Epithelial cell of proximal tubule (primary cell): Measurements from ENCODE around the gene TSPAN16. TPM values are rescaled to one million over a fixed set of nuclear protein-coding genes. Genes with fewer than 3 reads are reported as not detected.
"Not testable (repeated sequence)": the region's sequence is repeated elsewhere in the genome, so short reads cannot be mapped to it uniquely, and the experiment has no call there.

Experiments used
- DNase-seq: peaks from one replicate; pipeline ENCODE4 v3.0.0-alpha.2; 2011; ENCODE audit warnings: low read depth
- H3K4me3 ChIP-seq: 2 replicates; pipeline ENCODE4 v1.5.1; 2011; ENCODE audit warnings: low read depth, mild to moderate bottlenecking, low read length
- total RNA-seq: library from RNA; depleted of rRNA; stranded (reverse); fragments of >200 nt; gene quantifications from 2 replicates; pipeline ENCODE4 v1.2.3, GENCODE V29; 2015
- TF ChIP-seq, protein P1 (sequence below): conservative IDR thresholded peaks from 2 replicates; pipeline ENCODE4 v1.5.1; 2012; ENCODE audit warnings: low read depth, mild to moderate bottlenecking, low read length

The TSPAN16 gene
- total RNA-seq, 1 donor from 2014 or later: not detected

DNA sequence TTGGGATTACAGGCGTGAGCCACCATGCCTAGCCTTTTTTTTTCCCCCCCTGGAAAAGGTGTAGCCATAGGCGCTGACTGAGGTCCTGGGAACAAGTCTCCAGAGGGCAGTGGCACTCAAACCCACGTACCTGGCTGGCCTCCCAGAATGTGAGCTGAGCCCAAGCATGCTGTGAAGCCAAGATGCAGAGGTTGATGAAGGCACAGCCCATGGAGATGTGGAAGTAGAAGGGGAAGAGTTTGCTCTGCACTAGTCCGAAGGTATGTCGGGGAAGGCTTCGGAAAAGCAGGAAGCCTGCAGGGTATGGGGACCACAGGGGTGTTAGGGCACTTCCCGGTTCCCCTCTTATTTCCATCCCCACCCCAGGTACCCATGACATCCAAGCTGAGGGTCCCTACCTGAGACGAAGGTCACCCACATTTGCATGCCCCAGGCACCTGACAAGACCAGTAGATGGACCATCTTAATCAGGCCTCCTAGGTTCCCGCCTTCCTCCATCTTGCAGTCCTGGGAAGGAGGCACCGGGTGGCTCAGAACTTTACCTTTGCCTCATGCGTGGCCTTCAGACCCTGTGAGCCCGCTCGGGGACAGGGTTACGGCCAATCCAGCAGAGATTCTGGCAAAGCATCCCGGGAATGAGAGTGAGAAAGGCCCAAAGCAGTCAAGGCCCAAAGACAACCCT, 49.3 kb downstream of the TSPAN16 start:
- DNase-seq: no peak
- H3K4me3 ChIP-seq: peak overlapping the region; percentile 81
- TF ChIP-seq, protein P1, sequence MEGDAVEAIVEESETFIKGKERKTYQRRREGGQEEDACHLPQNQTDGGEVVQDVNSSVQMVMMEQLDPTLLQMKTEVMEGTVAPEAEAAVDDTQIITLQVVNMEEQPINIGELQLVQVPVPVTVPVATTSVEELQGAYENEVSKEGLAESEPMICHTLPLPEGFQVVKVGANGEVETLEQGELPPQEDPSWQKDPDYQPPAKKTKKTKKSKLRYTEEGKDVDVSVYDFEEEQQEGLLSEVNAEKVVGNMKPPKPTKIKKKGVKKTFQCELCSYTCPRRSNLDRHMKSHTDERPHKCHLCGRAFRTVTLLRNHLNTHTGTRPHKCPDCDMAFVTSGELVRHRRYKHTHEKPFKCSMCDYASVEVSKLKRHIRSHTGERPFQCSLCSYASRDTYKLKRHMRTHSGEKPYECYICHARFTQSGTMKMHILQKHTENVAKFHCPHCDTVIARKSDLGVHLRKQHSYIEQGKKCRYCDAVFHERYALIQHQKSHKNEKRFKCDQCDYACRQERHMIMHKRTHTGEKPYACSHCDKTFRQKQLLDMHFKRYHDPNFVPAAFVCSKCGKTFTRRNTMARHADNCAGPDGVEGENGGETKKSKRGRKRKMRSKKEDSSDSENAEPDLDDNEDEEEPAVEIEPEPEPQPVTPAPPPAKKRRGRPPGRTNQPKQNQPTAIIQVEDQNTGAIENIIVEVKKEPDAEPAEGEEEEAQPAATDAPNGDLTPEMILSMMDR: no peak

DNA sequence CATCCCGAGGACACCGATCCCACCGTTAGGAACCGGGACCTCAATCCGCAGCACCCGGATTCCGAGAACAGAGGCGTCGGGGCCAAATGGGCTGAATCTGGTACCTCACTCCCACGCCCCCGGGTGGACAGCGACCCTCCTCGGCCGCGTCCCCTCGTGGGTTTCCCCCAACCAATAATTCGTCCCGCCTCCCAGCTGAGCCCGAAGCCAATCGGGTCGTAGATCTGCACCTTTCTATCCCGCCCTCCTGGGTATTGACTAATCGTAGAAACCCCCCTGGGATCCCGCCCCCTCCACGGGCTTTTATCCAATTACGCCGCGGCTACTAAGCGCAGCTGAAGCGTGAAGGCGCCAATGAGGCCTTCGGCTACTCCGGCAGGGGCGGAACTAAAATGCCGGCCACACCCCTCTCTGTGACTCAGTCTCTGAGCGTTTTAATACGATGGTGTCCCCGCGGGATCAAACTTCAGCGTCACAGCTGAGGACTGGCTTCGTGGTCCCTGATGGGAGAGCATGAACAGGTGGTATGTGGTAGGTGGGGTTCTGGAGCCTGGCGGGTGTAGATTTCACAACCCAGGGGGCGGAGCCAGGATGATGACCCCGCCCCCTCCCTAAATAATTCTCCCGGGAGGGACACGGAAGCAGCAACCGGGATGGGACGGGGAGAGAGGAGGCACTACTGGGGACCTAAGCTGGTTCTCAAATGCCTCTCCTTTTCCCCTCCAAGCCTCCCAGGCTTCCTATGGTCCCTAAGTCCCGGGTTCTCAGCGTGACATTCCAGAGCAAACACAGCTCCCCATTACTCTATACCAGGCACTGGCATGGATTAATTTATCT, 50.4 kb downstream of the TSPAN16 start, which contains the start of the genes CCDC159 and TMEM205:
TSS of gene CCDC159 (plus strand) at position 416 of the 837 bp plus-strand sequence. CDS start at position 504, 88 bp downstream.
TSS of gene TMEM205 (minus strand) at position 165 of the 837 bp plus-strand sequence. CDS start 649 bp downstream, outside the sequence.
- H3K4me3 ChIP-seq: peak within 1 kb of the TSS; percentile 81
- DNase-seq: peak; percentile 97
- TF ChIP-seq, protein P1: peak; percentile 8

DNA sequence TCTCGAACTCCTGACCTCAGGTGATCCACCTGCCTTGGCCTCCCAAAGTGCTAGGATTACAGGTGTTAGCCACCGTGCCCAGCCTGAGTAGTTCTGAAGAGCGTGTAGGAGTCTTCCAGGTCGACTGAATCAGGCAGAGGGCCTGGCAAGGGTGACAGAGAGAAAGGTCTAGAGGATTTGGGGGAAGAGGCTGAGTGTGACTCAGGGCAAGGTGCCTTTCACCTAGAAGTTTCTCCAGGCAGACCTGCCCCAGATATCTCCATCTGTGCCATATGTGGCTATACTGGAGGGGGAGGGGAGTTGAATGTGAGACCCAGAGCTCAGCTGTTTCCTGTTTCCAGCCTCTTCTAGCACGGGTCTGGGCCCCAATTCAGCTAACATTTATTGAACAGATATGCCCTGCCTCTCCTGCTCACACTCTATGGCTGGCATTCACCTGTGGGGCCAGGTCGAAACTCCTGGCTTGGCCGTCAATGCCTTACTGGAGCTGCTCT, 51.6 kb downstream of the TSPAN16 start:
- TF ChIP-seq, protein P1: no peak
- H3K4me3 ChIP-seq: no peak overlapping the region
- DNase-seq: no peak

DNA sequence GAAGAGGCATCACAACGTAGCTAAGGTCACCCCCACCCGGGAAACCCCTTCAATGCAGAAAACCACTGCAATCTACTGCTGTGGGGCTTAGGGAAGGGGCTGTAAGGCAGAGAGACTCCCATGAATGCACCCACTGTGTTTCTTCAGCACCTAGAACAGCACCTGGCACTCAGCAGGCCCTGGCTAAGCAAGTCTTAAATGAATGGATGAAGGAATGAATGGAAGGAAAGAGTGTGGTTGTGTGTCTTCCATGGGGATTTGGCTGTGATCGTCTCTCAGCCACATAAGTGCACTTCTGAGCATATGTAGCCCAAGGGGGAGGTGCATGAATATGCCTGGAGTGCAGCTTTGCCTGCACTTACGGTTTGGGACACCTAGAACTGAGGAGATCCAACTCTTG, 53.2 kb downstream of the TSPAN16 start:
- TF ChIP-seq, protein P1: no peak
- H3K4me3 ChIP-seq: no peak overlapping the region
- no peak for DNase-seq

DNA sequence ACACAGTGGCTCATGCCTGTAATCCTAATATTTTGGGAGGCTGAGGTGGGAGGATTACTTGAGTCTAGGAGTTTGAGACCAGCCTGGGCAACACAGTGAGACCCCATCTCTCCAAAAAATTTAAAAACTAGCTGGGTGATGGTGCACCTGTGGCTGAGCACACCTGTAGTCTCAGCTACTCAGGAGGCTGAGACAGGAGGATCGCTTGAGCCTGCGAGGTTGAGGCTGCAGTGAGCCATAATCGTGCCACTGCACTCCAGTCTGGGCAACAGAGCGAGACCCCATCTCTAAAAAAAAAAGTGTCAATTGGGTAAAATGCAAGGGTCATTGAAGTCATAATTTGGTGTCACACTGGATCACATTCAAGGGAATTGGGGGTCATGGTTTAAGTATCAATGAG, 58.1 kb downstream of the TSPAN16 start:
- DNase-seq: not testable (repeated sequence)

DNA sequence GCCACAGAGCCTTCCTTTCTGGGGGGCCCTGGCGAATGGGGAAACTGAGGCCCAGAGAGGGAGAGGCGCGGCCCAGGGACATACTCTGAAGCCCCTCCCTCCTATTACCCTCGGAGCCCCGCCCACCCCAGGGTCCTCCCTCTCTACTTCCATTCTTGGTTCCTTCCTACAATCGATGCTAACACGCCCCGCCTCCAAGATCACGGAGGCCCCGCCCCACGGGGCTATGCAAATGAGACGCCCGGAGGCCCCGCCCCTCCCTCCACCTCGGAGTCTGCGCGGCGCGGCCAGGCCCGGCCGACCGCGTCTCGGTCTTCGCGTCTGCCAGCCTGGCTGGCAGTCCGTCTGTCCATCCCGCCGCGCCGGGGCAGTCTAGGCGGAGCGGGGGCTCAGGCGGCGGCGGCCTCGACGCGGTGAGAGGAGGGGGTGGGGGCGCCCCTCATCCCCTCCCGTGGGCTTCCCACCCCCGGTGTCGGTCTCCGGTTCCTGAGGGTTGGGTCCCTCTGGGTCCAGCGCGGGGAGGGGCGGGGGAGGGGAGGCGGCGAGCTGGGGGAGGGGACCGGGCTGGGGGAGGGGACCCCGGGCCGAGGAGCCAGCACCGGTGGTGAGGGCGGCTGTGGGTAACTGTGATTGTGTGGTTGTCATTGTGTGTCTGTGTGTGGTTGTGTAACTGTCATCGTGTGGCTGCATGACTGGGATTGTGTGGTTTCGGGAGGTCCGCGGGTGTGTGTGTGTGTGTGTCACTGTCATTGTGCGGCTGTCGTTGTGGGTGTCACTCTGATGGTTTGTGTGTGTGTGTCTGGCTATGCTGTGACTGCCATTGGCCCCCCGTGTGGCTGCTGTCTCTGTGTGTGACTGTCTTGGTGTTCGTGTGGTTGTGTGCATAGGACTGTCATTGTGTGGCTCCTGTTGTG, 59.5 kb downstream of the TSPAN16 start, which contains the start of gene PLPPR2:
TSS of gene PLPPR2 (plus strand) at position 273 of the 914 bp plus-strand sequence. CDS start 2,242 bp downstream, outside the sequence.
- TF ChIP-seq, protein P1: no peak
- peak within 1 kb of the TSS; percentile 65 for H3K4me3 ChIP-seq
- no peak for DNase-seq

More for the DNA sequence above, 58.1 kb downstream of the TSPAN16 start:
- not testable (repeated sequence) for H3K4me3 ChIP-seq
